ENCODE results near the gene ADAR.

DNA sequence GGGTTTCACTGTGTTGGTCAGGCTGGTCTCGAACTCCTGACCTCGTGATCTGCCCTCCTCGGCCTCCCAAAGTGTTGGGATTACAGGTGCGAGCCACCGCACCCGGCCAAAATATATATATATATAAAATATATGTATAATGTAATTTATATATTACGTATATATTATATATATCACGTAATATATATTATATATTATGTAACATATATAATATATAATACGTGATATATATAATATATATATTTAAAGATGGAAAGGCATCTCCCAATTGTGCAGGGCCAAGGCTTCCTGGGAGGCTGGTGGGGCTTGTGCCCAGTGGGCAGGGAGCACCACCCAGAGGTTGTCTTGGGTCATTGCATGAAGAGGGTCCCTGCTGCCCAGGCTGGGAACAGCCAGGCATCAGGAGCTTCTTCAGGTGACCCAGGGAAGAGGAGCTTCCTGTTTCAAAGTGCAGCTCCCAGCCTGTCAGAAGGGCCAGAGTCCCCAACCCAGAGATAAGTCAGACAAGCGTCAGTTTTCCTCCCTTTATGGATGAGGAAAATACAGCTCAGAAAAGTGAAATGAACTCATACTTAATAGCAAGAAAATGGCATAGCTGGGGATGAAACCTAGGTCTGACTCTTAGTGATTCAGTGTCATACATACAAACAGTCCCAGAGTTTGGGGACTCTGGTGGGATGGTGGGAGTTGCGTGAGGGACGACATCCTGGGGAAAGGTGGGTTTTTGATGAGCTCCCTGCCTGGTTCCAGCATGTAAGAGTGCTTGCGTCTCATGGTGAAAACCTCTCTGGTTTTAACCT lies 61.5 kb downstream of the ADAR start:
- TF ChIP-seq CTCF (IDR thresholded peaks at IDR 0.05; ENCODE audit: low read depth, low read length) (peak; percentile 84), POLR2A (IDR thresholded peaks at IDR 0.05; ENCODE audit: extremely low read depth, insufficient read length) (no peak)

All from NB4 (cell line).